H1 (cell line): Measurements from ENCODE around the gene SBK2.

Source experiments
- ATF3 ChIP-seq: IDR thresholded peaks from 2 replicates; pipeline ENCODE4 v1.6.1; 2011; ENCODE audit warnings: low read depth, mild to moderate bottlenecking, low read length; ENCODE audit not compliant: insufficient read depth
- BRCA1 ChIP-seq: IDR thresholded peaks from 2 replicates; pipeline ENCODE4 v1.6.1; 2012; ENCODE audit warnings: low read depth, low read length, improper control_type of control experiment
- CBX5 ChIP-seq: fragments of 300-800, 300-1000 bp; sonication (generic); IDR thresholded peaks from 2 replicates; pipeline ENCODE4 v1.7.1; 2016; ENCODE audit warnings: antibody characterized with exemption, low read length, low read depth
- CBX8 ChIP-seq: fragments of 300-800, 300-1000 bp; sonication (generic); IDR thresholded peaks from 2 replicates; pipeline ENCODE4 v1.7.1; 2016; ENCODE audit warnings: low read depth, low read length, borderline replicate concordance
- CTCF ChIP-seq, 3 experiments: IDR thresholded peaks; 1 replicate in 2 of 3; 2 replicates in 1 of 3; pipeline versions ENCODE4 v1.5.1 to v1.6.1; 2011; ENCODE audit warnings: low read length in 3 of 3, mild to moderate bottlenecking in 3 of 3, inconsistent platforms in 2 of 3, low read depth in 1 of 3, moderate library complexity in 1 of 3; ENCODE audit not compliant: insufficient read depth in 1 of 3; ENCODE audit errors: control extremely low read depth in 1 of 3
- EP300 ChIP-seq, 2 experiments: IDR thresholded peaks; 1 replicate in 1 of 2; 2 replicates in 1 of 2; pipeline ENCODE4 v1.6.1; 2011 to 2012; ENCODE audit warnings: low read depth in 2 of 2, low read length in 2 of 2, mild to moderate bottlenecking in 2 of 2, borderline replicate concordance in 1 of 2, inconsistent platforms in 1 of 2, moderate library complexity in 1 of 2
- JUND ChIP-seq: IDR thresholded peaks from 2 replicates; pipeline ENCODE4 v1.6.1; 2011; ENCODE audit warnings: mild to moderate bottlenecking, improper control_type of control experiment, low read length
- KDM5A ChIP-seq: fragments of 200-600 bp; IDR thresholded peaks from 2 replicates; pipeline ENCODE4 v1.7.1; 2012; ENCODE audit warnings: mild to moderate bottlenecking, low read length, inconsistent platforms, mixed read lengths
- MAX ChIP-seq: IDR thresholded peaks from 2 replicates; pipeline ENCODE4 v1.6.1; 2012; ENCODE audit warnings: inconsistent platforms
- POLR2A ChIP-seq, 2 experiments: IDR thresholded peaks; 1 replicate in 1 of 2; 2 replicates in 1 of 2; pipeline ENCODE4 v1.6.1; 2011; ENCODE audit warnings: low read depth in 2 of 2, low read length in 2 of 2, mild to moderate bottlenecking in 2 of 2; ENCODE audit errors: control extremely low read depth in 1 of 2
- POLR2AphosphoS5 ChIP-seq: IDR thresholded peaks from 2 replicates; pipeline ENCODE4 v1.6.1; 2011; ENCODE audit warnings: low read depth, low read length
- SIX5 ChIP-seq: IDR thresholded peaks from 2 replicates; pipeline ENCODE4 v1.6.1; 2011; ENCODE audit warnings: mild to moderate bottlenecking, low read depth, low read length
- SP2 ChIP-seq: IDR thresholded peaks from 2 replicates; pipeline ENCODE4 v1.6.1; 2012; ENCODE audit warnings: mild to moderate bottlenecking, low read length, inconsistent platforms
- TEAD4 ChIP-seq: IDR thresholded peaks from 2 replicates; pipeline ENCODE4 v1.6.1; 2012; ENCODE audit warnings: low read depth, low read length, inconsistent platforms, mixed read lengths

GRCh38 chr19:55535965-55536350, 975 bp downstream of the SBK2 start:
- no peak for TF ChIP-seq MAX
- no peak for TF ChIP-seq BRCA1
- no peak for TF ChIP-seq TEAD4
- no peak for TF ChIP-seq POLR2AphosphoS5
- no peak for TF ChIP-seq POLR2A (IDR thresholded peaks at IDR 0.05; ENCODE audit: control extremely low read depth in 1 of 2, low read depth in 2 of 2, low read length in 2 of 2)
- no peak for TF ChIP-seq CBX8
- no peak for TF ChIP-seq JUND
- no peak for TF ChIP-seq CBX5
- no peak for TF ChIP-seq CTCF (IDR thresholded peaks at IDR 0.05; ENCODE audit: control extremely low read depth in 1 of 3, insufficient read depth in 1 of 3, low read depth in 1 of 3, low read length in 3 of 3)
- TF ChIP-seq KDM5A = no peak
- no peak for TF ChIP-seq EP300 (IDR thresholded peaks at IDR 0.05; ENCODE audit: borderline replicate concordance in 1 of 2, low read depth in 2 of 2, low read length in 2 of 2)
- no peak for TF ChIP-seq SIX5
- no peak for TF ChIP-seq SP2
- no peak for TF ChIP-seq ATF3
